Muscle layer of colon (tissue), 2 donors: Measurements from ENCODE around the gene SMPD4.
A peak's percentile ranks its signal among the peaks of the same experiment; 100 is the strongest.
"Not testable (repeated sequence)": the region's sequence is repeated elsewhere in the genome, so short reads cannot be mapped to it uniquely, and the experiment has no call there.

Source experiments
- H3K27ac ChIP-seq: one replicate; pipeline ENCODE4 v1.7.0; 2013; ENCODE audit warnings: low read depth, mild to moderate bottlenecking, low read length, moderate library complexity
- H3K27me3 ChIP-seq, 2 donors: one replicate each; pipeline ENCODE4 v1.7.0; 2013; ENCODE audit warnings: low read length in 2 of 2, mild to moderate bottlenecking in 2 of 2; ENCODE audit not compliant: insufficient read depth in 2 of 2, control insufficient read depth in 1 of 2
- H3K36me3 ChIP-seq: one replicate; pipeline ENCODE4 v1.7.0; 2013; ENCODE audit warnings: mild to moderate bottlenecking, low read length; ENCODE audit not compliant: insufficient read depth
- H3K4me1 ChIP-seq: one replicate; pipeline ENCODE4 v1.7.0; 2013; ENCODE audit warnings: mild to moderate bottlenecking, low read length; ENCODE audit not compliant: insufficient read depth
- H3K4me3 ChIP-seq, 2 donors: one replicate each; pipeline ENCODE4 v1.7.0; 2013; ENCODE audit warnings: low read length in 2 of 2, low read depth in 1 of 2, mild to moderate bottlenecking in 1 of 2, moderate library complexity in 1 of 2
- H3K9ac ChIP-seq: one replicate; pipeline ENCODE4 v1.7.0; 2013; ENCODE audit warnings: low read length
- H3K9me3 ChIP-seq: one replicate; pipeline ENCODE4 v1.7.0; 2013; ENCODE audit warnings: mild to moderate bottlenecking, low read length
- donor health status: abdominal sarcoma.
- donor health status: Adenocarcinoma of cecum.

The SMPD4 gene

DNA sequence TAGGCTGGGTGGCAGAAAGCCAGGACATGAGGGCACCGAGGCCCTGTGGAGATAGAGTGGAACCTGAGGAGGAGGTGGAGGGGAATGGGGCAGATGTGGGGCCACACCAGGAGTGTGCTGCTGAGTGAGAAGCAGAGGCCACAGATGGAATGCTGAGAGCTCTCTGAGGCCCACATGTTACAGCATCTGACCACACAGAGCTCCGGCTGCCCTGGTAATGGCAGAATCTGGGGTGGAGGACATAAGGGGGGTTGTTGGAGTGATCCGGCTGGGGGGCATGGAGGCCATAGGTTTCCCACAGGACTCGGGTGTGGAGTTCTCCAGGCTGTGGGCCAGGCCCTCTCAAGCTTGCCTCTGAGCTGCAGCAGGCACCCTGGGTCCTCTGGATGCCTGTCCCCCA, 4.5 kb upstream of the SMPD4 start:
- H3K9ac ChIP-seq: no peak overlapping the region
- peaks cover 8% of the 10 kb centered on the region for H3K4me1 ChIP-seq
- no peaks in the 10 kb centered on the region for H3K27me3 ChIP-seq
- no peaks in the 10 kb centered on the region for H3K9me3 ChIP-seq
- no peaks in the 10 kb centered on the region for H3K36me3 ChIP-seq
- no peak overlapping the region for H3K27ac ChIP-seq
- H3K4me3 ChIP-seq: no peak overlapping the region

GRCh38 chr2:130185436-130185835, 4.0 kb upstream of the SMPD4 start:
- Histone ChIP-seq H3K9me3 (no peaks in the 10 kb centered on the region), H3K4me3 (no peak overlapping the region), H3K27ac (no peak overlapping the region), H3K27me3 (no peaks in the 10 kb centered on the region), H3K9ac (no peak overlapping the region), H3K4me1 (peaks cover 13% of the 10 kb centered on the region), H3K36me3 (no peaks in the 10 kb centered on the region)

DNA sequence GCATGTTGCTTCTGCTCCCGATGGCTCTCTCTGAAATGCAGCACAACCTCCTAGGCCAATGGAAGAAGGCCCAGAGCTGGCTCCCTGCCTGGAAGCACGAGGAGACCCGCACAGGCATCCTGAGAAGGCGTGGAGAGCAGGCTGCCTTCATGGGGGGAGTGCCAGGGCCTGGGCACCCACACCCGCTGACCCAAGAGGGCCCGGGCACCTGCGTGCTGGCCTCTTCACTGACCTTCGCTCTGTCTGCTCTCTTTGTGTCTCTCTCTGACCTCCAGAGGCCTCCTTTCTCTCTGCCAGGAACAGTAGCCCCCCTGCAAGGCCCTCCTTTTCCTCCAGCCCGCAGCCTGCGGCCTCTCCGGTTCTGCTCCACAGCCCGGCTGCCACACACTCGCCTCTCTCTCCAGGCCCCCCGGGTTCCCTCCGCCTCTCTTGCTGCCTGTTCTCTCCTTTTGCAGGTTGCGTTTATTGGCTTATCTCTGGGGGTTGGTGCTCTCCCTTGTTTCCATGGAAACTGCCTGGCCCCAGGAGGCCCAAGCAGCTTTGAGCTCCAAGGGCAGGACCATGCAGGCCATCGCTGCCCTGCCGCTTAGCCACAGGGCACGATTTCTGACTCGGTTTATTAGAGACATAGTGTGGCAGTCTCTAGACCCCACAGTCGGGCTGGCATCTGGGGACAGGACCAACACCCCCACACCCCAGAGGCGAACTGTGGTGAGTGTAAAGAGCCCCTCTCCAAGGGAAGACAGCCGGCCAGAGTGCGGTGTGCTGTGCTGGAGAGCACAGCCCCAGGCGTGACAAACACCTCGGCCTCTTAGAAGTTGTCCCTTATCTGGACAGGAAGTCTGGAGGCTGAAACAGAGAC, 2.3 kb upstream of the SMPD4 start:
- Histone ChIP-seq H3K27ac (no peak overlapping the region), H3K9ac (no peak overlapping the region), H3K36me3 (no peaks in the 10 kb centered on the region), H3K4me3 (peak overlapping the region in 1 of 2 donors; percentile 53), H3K4me1 (peaks cover 18% of the 10 kb centered on the region), H3K9me3 (no peaks in the 10 kb centered on the region), H3K27me3 (no peaks in the 10 kb centered on the region)

- H3K36me3 ChIP-seq, H3K27me3 ChIP-seq, H3K9me3 ChIP-seq: not testable (repeated sequence)
- H3K4me3 ChIP-seq: peak overlapping the region; percentile 13 to 53
- peak overlapping the region; percentile 49 for H3K9ac ChIP-seq
- H3K4me1 ChIP-seq: peaks cover 18% of the 10 kb centered on the region
- H3K27ac ChIP-seq: peak overlapping the region; percentile 44
Observed at GRCh38 chr2:130182826-130183511, 1.6 kb upstream of the SMPD4 start.

DNA sequence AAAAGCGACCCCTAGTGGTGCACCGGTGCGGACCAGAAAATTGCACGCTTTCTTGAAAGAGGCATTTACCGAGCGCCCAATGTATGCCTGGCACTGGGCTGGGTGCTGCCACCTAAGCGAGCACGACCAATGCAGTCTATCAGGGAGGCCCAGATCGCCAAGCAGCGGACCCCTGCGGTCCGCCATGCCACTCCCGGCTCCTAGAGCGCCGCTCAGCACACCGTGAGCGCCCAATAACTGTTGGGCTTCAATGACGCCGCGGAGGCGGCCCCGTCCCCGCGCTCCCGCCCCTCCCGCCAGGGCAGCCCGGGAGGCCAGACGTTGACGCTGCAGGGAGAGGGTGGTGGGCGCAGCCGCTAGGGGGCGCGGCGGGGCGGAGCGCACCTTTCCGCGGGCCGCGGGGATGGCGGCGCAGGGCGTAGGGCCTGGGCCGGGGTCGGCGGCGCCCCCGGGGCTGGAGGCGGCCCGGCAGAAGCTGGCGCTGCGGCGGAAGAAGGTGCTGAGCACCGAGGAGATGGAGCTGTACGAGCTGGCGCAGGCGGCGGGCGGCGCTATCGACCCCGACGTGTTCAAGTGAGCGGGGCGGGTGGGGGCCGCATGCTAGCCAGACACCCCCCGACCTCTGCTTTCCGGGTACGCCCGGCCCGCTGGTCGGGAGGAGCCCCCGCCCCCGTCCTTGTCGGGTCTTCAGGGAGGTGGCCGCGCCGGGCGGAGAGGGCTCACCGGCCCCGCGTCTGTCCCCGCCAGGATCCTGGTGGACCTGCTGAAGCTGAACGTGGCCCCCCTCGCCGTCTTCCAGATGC, 679 bp upstream of the SMPD4 start, which contains the start of gene MZT2B:
MZT2B (plus strand) TSS at position 383 of the 803 bp plus-strand sequence; CDS start at position 404, 21 bp downstream.
- peaks cover 18% of the 10 kb centered on the region for H3K4me1 ChIP-seq
- peak within 1 kb of the TSS; percentile 50 to 93 for H3K4me3 ChIP-seq
- not testable (repeated sequence) for H3K36me3 ChIP-seq, H3K9me3 ChIP-seq, H3K27me3 ChIP-seq
- H3K9ac ChIP-seq: peak within 1 kb of the TSS; percentile 80
- H3K27ac ChIP-seq: peak within 1 kb of the TSS; percentile 77

GRCh38 chr2:130180404-130181324, 738 bp downstream of the SMPD4 start:
- H3K27me3 ChIP-seq, H3K9me3 ChIP-seq, H3K36me3 ChIP-seq: not testable (repeated sequence)
- Histone ChIP-seq H3K4me3 (peak overlapping the region; percentile 48 to 93), H3K4me1 (peaks cover 18% of the 10 kb centered on the region), H3K27ac (peak overlapping the region; percentile 77), H3K9ac (peak overlapping the region; percentile 80)

GRCh38 chr2:130174866-130175265, 6.5 kb downstream of the SMPD4 start:
- H3K27me3 ChIP-seq, H3K4me3 ChIP-seq, H3K9ac ChIP-seq, H3K27ac ChIP-seq, H3K9me3 ChIP-seq, H3K4me1 ChIP-seq: not testable (repeated sequence)
- peaks cover 21% of the 10 kb centered on the region for H3K36me3 ChIP-seq

DNA sequence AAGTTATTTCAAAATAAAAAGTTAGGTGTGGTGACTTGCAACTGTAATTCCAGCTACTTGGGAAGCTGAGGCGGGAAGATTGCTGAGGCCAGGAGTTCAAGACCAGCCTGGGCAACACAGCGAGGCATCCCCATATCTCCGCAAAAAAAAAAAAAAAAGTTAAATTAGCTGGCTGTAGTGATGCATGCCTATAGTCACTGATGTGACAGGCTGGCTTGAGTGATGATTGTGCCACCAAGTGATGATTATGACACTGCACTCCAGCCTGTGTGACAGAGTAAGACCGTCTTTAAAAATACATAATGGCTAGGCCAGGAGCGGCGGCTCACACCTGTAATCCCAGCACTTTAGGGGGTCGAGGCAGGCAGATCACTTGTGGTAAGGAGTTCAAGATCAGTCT, 11.5 kb downstream of the SMPD4 start:
- no peaks in the 10 kb centered on the region for H3K4me1 ChIP-seq
- H3K27me3 ChIP-seq: no peaks in the 10 kb centered on the region
- no peak overlapping the region for H3K4me3 ChIP-seq
- no peak overlapping the region for H3K9ac ChIP-seq
- no peak overlapping the region for H3K27ac ChIP-seq
- no peaks in the 10 kb centered on the region for H3K9me3 ChIP-seq
- peaks cover 20% of the 10 kb centered on the region for H3K36me3 ChIP-seq

DNA sequence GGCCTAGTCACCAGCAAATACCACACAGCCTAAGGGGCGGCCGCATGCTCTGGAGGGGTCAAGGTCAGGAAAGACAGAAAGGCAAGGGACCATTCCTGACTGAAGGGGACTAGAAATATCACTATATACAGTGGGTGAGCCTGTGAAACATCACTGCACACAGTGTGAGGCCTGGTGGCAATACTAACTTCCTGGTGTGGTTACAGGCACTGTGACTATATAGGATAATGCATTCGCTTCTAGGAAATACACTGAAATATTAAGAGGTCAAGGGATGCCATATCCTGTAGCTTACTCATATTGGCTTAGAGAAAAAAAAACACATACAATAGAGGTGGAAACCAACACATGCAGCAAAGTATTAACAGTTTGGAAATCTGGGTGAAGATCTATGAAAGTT, 12.2 kb downstream of the SMPD4 start:
- H3K36me3 ChIP-seq: peaks cover 20% of the 10 kb centered on the region
- H3K27me3 ChIP-seq, H3K27ac ChIP-seq, H3K9ac ChIP-seq, H3K4me3 ChIP-seq, H3K9me3 ChIP-seq, H3K4me1 ChIP-seq: not testable (repeated sequence)

DNA sequence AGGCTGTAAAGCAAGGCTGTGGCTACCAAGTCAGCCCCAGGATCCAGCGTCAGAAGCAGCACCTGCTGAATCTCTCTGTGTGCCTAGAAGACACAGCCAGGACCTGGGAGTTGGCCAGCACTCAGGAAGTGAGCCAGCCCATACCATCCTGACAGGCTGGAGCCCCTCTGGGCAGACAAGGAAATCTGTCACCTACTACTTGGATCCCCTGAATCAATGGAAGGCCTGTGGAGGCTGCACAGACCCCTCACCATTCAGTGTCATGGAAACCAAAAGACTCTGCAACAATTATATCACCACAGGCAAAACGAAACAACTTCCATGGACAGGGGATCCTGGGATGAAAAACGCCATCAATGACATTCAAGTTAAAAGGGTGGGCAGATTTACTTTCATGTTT, 14.8 kb downstream of the SMPD4 start:
- not testable (repeated sequence) for H3K27me3 ChIP-seq, H3K4me3 ChIP-seq, H3K4me1 ChIP-seq, H3K9me3 ChIP-seq, H3K9ac ChIP-seq, H3K27ac ChIP-seq
- peaks cover 30% of the 10 kb centered on the region for H3K36me3 ChIP-seq
